HepG2 (cell line): ENCODE measurements around the gene DDAH2. TPM values are rescaled to one million over a fixed set of nuclear protein-coding genes. Genes with fewer than 3 reads are reported as not detected.

Experiments
- ATAD3A ChIP-seq: sonication (generic); formaldehyde crosslinking; IDR thresholded peaks from 2 replicates; pipeline ENCODE4 v1.4.0; 2020; ENCODE audit warnings: missing genetic modification reagents
- FOXA3 ChIP-seq: IDR thresholded peaks from 2 replicates; pipeline ENCODE4 v1.6.1; 2016; ENCODE audit warnings: missing genetic modification reagents, missing compliant biosample characterization
- HOXA3 ChIP-seq: sonication (generic); formaldehyde crosslinking; IDR thresholded peaks from 2 replicates; pipeline ENCODE4 v1.5.0; 2020; ENCODE audit warnings: missing genetic modification reagents
- KLF11 ChIP-seq: IDR thresholded peaks from 2 replicates; pipeline ENCODE4 v1.6.1; 2016; ENCODE audit warnings: missing compliant biosample characterization
- MATR3 ChIP-seq: sonication (generic); formaldehyde crosslinking; IDR thresholded peaks from 2 replicates; pipeline ENCODE4 v1.4.0; 2020; ENCODE audit warnings: missing genetic modification reagents
- MTA1 ChIP-seq: sonication (generic); formaldehyde crosslinking; IDR thresholded peaks from 2 replicates; pipeline ENCODE4 v1.4.0; 2020; ENCODE audit warnings: missing genetic modification reagents, mild to moderate bottlenecking, borderline replicate concordance
- MYC ChIP-seq: sonication (generic); formaldehyde crosslinking; IDR thresholded peaks from 2 replicates; pipeline ENCODE4 v1.9.0; 2021; ENCODE audit warnings: missing genetic modification reagents, borderline replicate concordance
- TBL1XR1 ChIP-seq: fragments of 150-350 bp; IDR thresholded peaks from 2 replicates; pipeline ENCODE4 v1.6.1; 2014; ENCODE audit warnings: borderline replicate concordance, low read length; ENCODE audit not compliant: partially characterized antibody
- TMF1 ChIP-seq: sonication (generic); formaldehyde crosslinking; IDR thresholded peaks from 2 replicates; pipeline ENCODE4 v1.8.1; 2022; ENCODE audit warnings: low read depth, missing genetic modification reagents
- ZNF180 ChIP-seq: sonication (generic); formaldehyde crosslinking; IDR thresholded peaks from 2 replicates; pipeline ENCODE4 v1.4.0; 2020; ENCODE audit warnings: low read depth, missing genetic modification reagents, borderline replicate concordance
- ZNF256 ChIP-seq: sonication (generic); formaldehyde crosslinking; conservative IDR thresholded peaks from 2 replicates; pipeline ENCODE4 v1.4.0; 2020; ENCODE audit warnings: missing genetic modification reagents
- ZNF33A ChIP-seq: sonication (generic); formaldehyde crosslinking; IDR thresholded peaks from 2 replicates; pipeline ENCODE4 v1.5.1; 2020; ENCODE audit warnings: missing genetic modification reagents, mild to moderate bottlenecking, moderate library complexity, borderline replicate concordance
- ZNF430 ChIP-seq: sonication (generic); formaldehyde crosslinking; IDR thresholded peaks from 2 replicates; pipeline ENCODE4 v1.9.0; 2021; ENCODE audit warnings: mild to moderate bottlenecking, missing genetic modification reagents
- ZNF879 ChIP-seq: sonication (generic); formaldehyde crosslinking; IDR thresholded peaks from 2 replicates; pipeline ENCODE4 v1.8.1; 2023; ENCODE audit warnings: missing genetic modification reagents
- polyA plus RNA-seq, 8 experiments: library from polyadenylated mRNA; depleted of rRNA in 3 of 8; stranded (reverse) in 7 of 8; unstranded in 1 of 8; fragments of >200 nt; fragmentation: Illumina TruSeq in 4 of 8; extraction: Trizol in 4 of 8; gene quantifications; 2 replicates each; pipeline versions ENCODE4 v1.2.1 to v1.2.3, GENCODE V29; 2011 to 2016; ENCODE audit warnings: low read depth in 4 of 8, missing spikeins in 1 of 8, mixed read lengths in 1 of 8; ENCODE audit not compliant: insufficient read depth in 1 of 8
- total RNA-seq, 5 experiments: library from RNA; depleted of rRNA; stranded (reverse); fragments of >200 nt; fragmentation: Illumina TruSeq; extraction: Trizol; gene quantifications; 2 replicates each; pipeline ENCODE4 v1.2.3, GENCODE V29; 2016; ENCODE audit warnings: low read depth in 1 of 5
- TF ChIP-seq, protein P1 (sequence below): sonication (generic); formaldehyde crosslinking; IDR thresholded peaks from 2 replicates; pipeline ENCODE4 v1.5.0; 2020; ENCODE audit warnings: mild to moderate bottlenecking, missing genetic modification reagents
- TF ChIP-seq, protein P2 (sequence below): sonication (generic); formaldehyde crosslinking; IDR thresholded peaks from 2 replicates; pipeline ENCODE4; 2020; ENCODE audit warnings: missing genetic modification reagents, mild to moderate bottlenecking, borderline replicate concordance
- TF ChIP-seq, protein P3 (sequence below): sonication (generic); formaldehyde crosslinking; IDR thresholded peaks from 2 replicates; pipeline ENCODE4 v1.4.0; 2020; ENCODE audit warnings: missing genetic modification reagents
- TF ChIP-seq, protein P4 (sequence below): sonication (generic); formaldehyde crosslinking; IDR thresholded peaks from 2 replicates; pipeline ENCODE4 v1.8.1; 2023; ENCODE audit warnings: missing genetic modification reagents, mild to moderate bottlenecking, borderline replicate concordance
- TF ChIP-seq, protein P5 (sequence below): sonication (generic); formaldehyde crosslinking; IDR thresholded peaks from 2 replicates; pipeline ENCODE4 v1.5.1; 2020; ENCODE audit warnings: mild to moderate bottlenecking, moderate library complexity, missing genetic modification reagents

Gene DDAH2
- total and polyA plus RNA-seq, 2 of the 13 experiments (the other 11 are each of a cell fraction or from before 2014, with no cell fraction given), result 16.4 to 21.1 TPM

DNA sequence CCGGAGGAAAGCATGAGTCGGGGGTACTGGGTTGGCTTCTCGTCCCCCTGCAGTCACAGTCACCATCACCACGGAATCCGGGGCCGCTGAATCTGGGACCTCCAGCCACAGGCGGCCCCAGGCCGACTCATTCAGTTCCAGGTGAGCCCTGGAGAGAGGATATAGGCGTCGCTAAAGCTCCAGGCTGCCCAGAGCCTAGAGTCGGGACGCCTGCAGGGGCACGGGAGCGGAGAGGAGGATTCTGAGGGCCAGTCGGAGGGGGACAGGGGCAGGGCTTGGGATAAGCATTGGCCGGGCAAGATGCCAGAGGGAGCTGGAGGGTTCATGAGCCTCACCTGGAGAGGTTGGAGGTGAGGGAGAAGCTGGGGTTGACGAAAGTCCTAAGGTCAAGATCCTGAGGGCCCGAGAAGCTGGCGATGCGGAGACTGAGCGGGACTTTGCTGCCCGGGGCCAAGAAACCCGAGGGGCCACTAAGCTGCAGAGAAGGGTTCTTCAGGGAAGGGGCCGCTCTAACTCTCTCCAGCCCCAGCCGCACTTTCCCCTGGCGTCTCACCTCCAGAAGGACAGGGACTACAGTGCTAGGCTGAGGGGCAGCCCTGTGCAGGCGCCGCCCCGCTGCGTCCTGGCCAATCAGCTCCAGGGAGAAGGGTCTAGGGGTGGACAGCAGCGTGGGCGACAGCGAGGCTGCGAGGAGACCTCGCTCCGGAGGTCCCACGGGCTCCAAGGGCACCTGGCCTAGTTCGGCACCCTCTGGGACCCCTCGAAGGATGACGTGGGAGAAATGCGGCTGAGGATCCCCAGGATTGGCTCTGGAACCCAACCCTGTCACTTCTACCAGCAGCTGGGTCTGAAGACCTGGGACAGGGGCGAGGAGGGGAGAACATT, 37.1 kb upstream of the DDAH2 start (continued):
- TF ChIP-seq, protein P1, sequence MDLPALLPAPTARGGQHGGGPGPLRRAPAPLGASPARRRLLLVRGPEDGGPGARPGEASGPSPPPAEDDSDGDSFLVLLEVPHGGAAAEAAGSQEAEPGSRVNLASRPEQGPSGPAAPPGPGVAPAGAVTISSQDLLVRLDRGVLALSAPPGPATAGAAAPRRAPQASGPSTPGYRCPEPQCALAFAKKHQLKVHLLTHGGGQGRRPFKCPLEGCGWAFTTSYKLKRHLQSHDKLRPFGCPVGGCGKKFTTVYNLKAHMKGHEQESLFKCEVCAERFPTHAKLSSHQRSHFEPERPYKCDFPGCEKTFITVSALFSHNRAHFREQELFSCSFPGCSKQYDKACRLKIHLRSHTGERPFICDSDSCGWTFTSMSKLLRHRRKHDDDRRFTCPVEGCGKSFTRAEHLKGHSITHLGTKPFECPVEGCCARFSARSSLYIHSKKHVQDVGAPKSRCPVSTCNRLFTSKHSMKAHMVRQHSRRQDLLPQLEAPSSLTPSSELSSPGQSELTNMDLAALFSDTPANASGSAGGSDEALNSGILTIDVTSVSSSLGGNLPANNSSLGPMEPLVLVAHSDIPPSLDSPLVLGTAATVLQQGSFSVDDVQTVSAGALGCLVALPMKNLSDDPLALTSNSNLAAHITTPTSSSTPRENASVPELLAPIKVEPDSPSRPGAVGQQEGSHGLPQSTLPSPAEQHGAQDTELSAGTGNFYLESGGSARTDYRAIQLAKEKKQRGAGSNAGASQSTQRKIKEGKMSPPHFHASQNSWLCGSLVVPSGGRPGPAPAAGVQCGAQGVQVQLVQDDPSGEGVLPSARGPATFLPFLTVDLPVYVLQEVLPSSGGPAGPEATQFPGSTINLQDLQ (CRISPR knock-in tag), result no peak
- TF ChIP-seq, protein P2, sequence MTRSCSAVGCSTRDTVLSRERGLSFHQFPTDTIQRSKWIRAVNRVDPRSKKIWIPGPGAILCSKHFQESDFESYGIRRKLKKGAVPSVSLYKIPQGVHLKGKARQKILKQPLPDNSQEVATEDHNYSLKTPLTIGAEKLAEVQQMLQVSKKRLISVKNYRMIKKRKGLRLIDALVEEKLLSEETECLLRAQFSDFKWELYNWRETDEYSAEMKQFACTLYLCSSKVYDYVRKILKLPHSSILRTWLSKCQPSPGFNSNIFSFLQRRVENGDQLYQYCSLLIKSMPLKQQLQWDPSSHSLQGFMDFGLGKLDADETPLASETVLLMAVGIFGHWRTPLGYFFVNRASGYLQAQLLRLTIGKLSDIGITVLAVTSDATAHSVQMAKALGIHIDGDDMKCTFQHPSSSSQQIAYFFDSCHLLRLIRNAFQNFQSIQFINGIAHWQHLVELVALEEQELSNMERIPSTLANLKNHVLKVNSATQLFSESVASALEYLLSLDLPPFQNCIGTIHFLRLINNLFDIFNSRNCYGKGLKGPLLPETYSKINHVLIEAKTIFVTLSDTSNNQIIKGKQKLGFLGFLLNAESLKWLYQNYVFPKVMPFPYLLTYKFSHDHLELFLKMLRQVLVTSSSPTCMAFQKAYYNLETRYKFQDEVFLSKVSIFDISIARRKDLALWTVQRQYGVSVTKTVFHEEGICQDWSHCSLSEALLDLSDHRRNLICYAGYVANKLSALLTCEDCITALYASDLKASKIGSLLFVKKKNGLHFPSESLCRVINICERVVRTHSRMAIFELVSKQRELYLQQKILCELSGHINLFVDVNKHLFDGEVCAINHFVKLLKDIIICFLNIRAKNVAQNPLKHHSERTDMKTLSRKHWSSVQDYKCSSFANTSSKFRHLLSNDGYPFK (CRISPR knock-in tag), result peak; percentile 42; the same call in 1 of the 2 replicates
- peak; percentile 73 for TF ChIP-seq HOXA3 (CRISPR knock-in tag)
- no peak for TF ChIP-seq MATR3 (CRISPR knock-in tag)
- 0 out of 2 replicates have a peak, but pooled peaks have one; percentile 8 for TF ChIP-seq FOXA3 (CRISPR knock-in tag)
- no peak for TF ChIP-seq TMF1 (CRISPR knock-in tag)
- peak; percentile 63; the same call in 1 of the 2 replicates for TF ChIP-seq ZNF430 (CRISPR knock-in tag)
- TF ChIP-seq, protein P3, sequence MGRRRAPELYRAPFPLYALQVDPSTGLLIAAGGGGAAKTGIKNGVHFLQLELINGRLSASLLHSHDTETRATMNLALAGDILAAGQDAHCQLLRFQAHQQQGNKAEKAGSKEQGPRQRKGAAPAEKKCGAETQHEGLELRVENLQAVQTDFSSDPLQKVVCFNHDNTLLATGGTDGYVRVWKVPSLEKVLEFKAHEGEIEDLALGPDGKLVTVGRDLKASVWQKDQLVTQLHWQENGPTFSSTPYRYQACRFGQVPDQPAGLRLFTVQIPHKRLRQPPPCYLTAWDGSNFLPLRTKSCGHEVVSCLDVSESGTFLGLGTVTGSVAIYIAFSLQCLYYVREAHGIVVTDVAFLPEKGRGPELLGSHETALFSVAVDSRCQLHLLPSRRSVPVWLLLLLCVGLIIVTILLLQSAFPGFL, result no peak
- peak; percentile 56; the same call in 1 of the 2 replicates for TF ChIP-seq MTA1
- TF ChIP-seq, protein P4, sequence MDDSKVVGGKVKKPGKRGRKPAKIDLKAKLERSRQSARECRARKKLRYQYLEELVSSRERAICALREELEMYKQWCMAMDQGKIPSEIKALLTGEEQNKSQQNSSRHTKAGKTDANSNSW (CRISPR knock-in tag), result peak; percentile 75; the same call in 1 of the 2 replicates
- TF ChIP-seq, protein P5, sequence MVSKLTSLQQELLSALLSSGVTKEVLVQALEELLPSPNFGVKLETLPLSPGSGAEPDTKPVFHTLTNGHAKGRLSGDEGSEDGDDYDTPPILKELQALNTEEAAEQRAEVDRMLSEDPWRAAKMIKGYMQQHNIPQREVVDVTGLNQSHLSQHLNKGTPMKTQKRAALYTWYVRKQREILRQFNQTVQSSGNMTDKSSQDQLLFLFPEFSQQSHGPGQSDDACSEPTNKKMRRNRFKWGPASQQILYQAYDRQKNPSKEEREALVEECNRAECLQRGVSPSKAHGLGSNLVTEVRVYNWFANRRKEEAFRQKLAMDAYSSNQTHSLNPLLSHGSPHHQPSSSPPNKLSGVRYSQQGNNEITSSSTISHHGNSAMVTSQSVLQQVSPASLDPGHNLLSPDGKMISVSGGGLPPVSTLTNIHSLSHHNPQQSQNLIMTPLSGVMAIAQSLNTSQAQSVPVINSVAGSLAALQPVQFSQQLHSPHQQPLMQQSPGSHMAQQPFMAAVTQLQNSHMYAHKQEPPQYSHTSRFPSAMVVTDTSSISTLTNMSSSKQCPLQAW, result peak; percentile 33; the same call in 1 of the 2 replicates
- TF ChIP-seq ZNF879 (CRISPR knock-in tag), result peak; percentile 30; the same call in 1 of the 2 replicates
- peak; percentile 60; the same call in 1 of the 2 replicates for TF ChIP-seq MYC (CRISPR knock-in tag)
- no peak for TF ChIP-seq ZNF180 (CRISPR knock-in tag)
- TF ChIP-seq ATAD3A (CRISPR knock-in tag), result peak; percentile 79; the same call in 1 of the 2 replicates
- TF ChIP-seq TBL1XR1, result no peak
- TF ChIP-seq ZNF33A (CRISPR knock-in tag), result no peak
- 0 out of 2 replicates have a peak, but pooled peaks have one; percentile 33 for TF ChIP-seq KLF11 (CRISPR knock-in tag)
- 0 out of 2 replicates have a peak, but pooled peaks have one; percentile 59 for TF ChIP-seq ZNF256 (CRISPR knock-in tag)
